KMS-11 (cell line): ENCODE data around the gene CLEC18C.
"Not testable (repeated sequence)": the region's sequence is repeated elsewhere in the genome, so short reads cannot be mapped to it uniquely, and the experiment has no call there.

Source experiments
- H2AFZ ChIP-seq: fragments of 200-600 bp; sonication (generic); 2 replicates; pipeline ENCODE4 v1.6.1; 2016; ENCODE audit warnings: antibody characterized with exemption, mixed run types, low read depth
- H3K27ac ChIP-seq: fragments of 200-600 bp; sonication (generic); 2 replicates; pipeline ENCODE4 v1.6.1; 2016; ENCODE audit warnings: mild to moderate bottlenecking, mixed run types
- H3K27me3 ChIP-seq: fragments of 200-600 bp; sonication (generic); 2 replicates; pipeline ENCODE4 v1.6.1; 2017; ENCODE audit warnings: mild to moderate bottlenecking, low read depth, mixed run types, moderate library complexity; ENCODE audit not compliant: insufficient read depth
- H3K36me3 ChIP-seq: fragments of 200-600 bp; sonication (generic); 2 replicates; pipeline ENCODE4 v1.6.1; 2017; ENCODE audit warnings: mild to moderate bottlenecking, mixed run types; ENCODE audit not compliant: insufficient read depth
- H3K4me1 ChIP-seq: fragments of 200-600 bp; sonication (generic); 2 replicates; pipeline ENCODE4 v1.6.1; 2016; ENCODE audit warnings: mild to moderate bottlenecking, low read depth, mixed run types; ENCODE audit not compliant: poor library complexity, severe bottlenecking
- H3K4me2 ChIP-seq: fragments of 200-600 bp; sonication (generic); 2 replicates; pipeline ENCODE4 v1.7.0; 2016; ENCODE audit warnings: mild to moderate bottlenecking, mixed run types
- H3K4me3 ChIP-seq: fragments of 200-600 bp; sonication (generic); IDR thresholded peaks from 2 replicates; pipeline ENCODE4 v1.6.1; 2017; ENCODE audit warnings: low read depth, low read length, mixed read lengths; ENCODE audit not compliant: insufficient read depth
- H3K79me2 ChIP-seq: fragments of 200-600 bp; sonication (generic); 2 replicates; pipeline ENCODE4 v1.6.1; 2016; ENCODE audit warnings: low read depth, mixed run types; ENCODE audit not compliant: insufficient read depth
- H3K9ac ChIP-seq: fragments of 200-600 bp; sonication (generic); 2 replicates; pipeline ENCODE4 v1.6.1; 2016; ENCODE audit warnings: mild to moderate bottlenecking, mixed run types
- H4K20me1 ChIP-seq: fragments of 200-600 bp; sonication (generic); 2 replicates; pipeline ENCODE4 v1.6.1; 2016; ENCODE audit warnings: mild to moderate bottlenecking, mixed run types; ENCODE audit not compliant: insufficient read depth

Gene CLEC18C

DNA sequence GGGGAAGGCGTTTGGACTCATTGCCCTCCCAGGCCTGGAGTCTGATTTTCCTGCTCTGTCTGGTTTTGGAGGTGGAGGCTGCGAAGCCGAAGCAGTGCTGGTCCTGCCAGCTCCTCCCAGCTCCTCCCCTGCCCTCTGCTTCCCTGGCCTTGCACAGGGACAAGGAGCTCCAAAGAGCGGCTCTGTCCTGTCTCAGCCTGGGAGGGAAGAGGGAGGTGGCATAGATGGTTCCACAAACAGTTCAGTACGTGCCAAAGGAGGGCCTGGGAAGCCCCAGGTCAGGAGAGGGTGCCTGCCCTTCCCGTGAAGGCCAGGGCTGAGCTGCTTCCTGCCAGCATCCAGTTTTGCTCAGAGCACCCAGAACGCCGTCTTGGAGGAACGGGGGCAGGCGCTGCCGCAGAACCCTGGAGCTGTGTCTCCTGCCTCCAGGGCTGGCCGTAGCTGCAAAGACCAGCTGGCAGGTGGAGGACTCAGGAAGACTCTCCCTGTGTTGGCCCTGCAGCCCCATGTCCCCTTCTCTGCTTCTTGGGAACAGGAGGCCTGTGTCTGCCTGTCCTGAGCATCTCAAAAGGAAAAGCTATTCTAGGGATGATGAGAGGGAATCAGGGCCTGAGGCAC is 23.2 kb downstream of the CLEC18C start:
- not testable (repeated sequence) for H3K27me3 ChIP-seq, H3K36me3 ChIP-seq, H3K27ac ChIP-seq, H2AFZ ChIP-seq, H4K20me1 ChIP-seq, H3K79me2 ChIP-seq, H3K9ac ChIP-seq, H3K4me1 ChIP-seq, H3K4me3 ChIP-seq, H3K4me2 ChIP-seq

DNA sequence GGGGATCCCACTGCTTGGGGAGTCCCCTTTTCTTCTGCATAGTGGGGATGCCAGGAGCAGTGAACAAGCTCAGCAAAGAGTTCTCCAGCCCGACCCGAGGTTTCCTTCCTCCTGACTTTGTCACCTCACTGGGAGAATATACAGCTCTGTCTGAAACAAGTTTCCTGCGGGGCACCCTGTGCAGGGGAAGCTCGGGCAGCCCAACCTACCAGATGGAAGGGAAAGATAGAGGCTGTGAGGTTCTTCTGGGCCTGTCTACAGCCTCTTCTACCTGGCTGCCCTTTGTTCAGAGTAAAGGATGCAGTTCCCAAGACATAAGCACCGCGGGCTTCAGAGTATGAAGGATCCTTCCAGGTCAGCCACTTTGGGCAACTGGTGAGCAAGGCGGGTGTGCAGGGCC is 24.0 kb downstream of the CLEC18C start:
- H4K20me1 ChIP-seq, H3K9ac ChIP-seq, H3K4me1 ChIP-seq, H3K27me3 ChIP-seq, H3K4me3 ChIP-seq, H3K4me2 ChIP-seq, H3K36me3 ChIP-seq, H3K27ac ChIP-seq, H2AFZ ChIP-seq, H3K79me2 ChIP-seq: not testable (repeated sequence)

DNA sequence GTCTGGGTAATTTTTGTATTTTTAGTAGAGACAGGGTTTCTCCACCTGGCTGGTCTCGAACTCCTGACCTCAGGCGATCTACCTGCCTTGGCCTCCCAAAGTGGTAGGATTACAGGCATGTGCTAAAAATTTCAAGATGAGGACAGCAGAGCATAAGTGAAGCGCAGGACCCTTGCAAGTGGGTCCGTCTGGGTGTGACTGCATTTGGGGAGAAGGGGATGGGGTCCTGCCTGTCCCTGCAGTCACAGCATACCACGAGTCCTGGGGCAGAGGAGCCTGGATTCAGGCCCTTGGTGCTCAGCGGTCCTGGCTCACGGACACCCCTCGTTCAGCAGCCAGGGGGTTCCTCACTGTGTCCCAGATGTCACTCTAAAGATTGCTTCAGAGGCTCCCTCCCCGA is 24.6 kb downstream of the CLEC18C start:
- not testable (repeated sequence) for H3K4me3 ChIP-seq, H3K4me1 ChIP-seq, H3K27ac ChIP-seq, H4K20me1 ChIP-seq, H2AFZ ChIP-seq, H3K36me3 ChIP-seq, H3K4me2 ChIP-seq, H3K27me3 ChIP-seq, H3K79me2 ChIP-seq, H3K9ac ChIP-seq

DNA sequence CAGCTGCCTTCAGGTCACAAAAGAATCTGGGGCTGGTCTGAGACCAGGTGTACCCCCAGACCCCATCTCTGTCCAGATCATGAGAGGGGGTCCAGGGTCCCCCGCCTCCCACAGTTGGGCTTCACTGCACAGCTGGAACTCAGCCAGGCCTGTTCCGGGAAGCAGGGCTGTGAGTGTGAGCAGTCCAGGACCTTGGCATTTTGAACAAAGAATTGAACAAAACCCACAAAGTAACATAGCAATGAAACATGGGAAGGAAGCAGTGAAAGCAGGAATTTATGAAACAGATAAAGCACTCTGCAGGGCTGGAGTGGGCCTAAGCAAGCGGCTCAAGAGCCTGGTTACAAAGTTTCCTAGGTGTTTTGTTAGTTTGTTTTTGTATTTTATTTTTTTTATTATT is 25.1 kb downstream of the CLEC18C start:
- H2AFZ ChIP-seq, H3K4me1 ChIP-seq, H3K4me2 ChIP-seq, H3K27ac ChIP-seq, H3K4me3 ChIP-seq, H3K36me3 ChIP-seq, H4K20me1 ChIP-seq, H3K9ac ChIP-seq, H3K27me3 ChIP-seq, H3K79me2 ChIP-seq: not testable (repeated sequence)

DNA sequence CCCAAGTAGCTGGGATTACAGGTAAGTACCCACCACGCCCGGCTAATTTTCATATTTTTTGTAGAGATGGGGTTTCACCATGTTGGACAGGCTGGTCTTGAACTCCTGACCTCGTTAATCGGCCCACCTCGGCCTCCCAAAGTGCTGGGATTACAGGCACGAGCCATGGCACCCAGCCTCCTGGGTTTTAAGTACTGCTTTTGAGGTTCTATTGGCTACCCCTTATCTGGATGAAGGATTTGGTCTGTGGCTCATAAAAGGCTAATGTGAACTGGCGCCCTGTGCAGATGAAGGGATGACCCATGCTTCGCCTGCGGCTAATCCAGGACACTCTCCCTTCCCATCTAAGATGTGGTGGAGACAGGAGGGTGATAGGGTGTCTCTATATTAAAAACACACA is 25.6 kb downstream of the CLEC18C start:
- not testable (repeated sequence) for H3K79me2 ChIP-seq, H2AFZ ChIP-seq, H3K27me3 ChIP-seq, H3K27ac ChIP-seq, H3K4me1 ChIP-seq, H4K20me1 ChIP-seq, H3K36me3 ChIP-seq, H3K4me2 ChIP-seq, H3K4me3 ChIP-seq, H3K9ac ChIP-seq

DNA sequence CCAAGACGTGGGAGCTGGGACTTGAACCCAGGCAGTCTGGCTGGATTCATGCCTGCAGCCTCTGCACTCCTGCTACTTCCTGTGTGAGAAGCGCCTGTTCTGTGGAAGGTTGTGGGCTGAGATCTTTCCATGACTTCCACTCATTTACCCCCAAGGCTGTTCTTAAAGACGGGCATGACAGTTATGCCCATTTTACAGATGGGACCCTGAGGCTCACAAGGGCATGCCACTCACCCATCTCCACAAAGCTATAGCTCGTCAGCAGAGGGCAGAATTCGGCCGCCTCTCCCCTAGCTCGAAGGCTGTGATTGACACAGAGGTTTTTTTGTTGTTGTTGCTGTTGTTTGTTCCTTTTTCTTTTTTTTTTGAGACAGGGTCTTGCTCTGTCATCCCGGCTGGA is 26.5 kb downstream of the CLEC18C start:
- H3K4me2 ChIP-seq, H4K20me1 ChIP-seq, H3K27ac ChIP-seq, H3K27me3 ChIP-seq, H3K4me1 ChIP-seq, H3K4me3 ChIP-seq, H3K9ac ChIP-seq, H3K79me2 ChIP-seq, H3K36me3 ChIP-seq, H2AFZ ChIP-seq: not testable (repeated sequence)

DNA sequence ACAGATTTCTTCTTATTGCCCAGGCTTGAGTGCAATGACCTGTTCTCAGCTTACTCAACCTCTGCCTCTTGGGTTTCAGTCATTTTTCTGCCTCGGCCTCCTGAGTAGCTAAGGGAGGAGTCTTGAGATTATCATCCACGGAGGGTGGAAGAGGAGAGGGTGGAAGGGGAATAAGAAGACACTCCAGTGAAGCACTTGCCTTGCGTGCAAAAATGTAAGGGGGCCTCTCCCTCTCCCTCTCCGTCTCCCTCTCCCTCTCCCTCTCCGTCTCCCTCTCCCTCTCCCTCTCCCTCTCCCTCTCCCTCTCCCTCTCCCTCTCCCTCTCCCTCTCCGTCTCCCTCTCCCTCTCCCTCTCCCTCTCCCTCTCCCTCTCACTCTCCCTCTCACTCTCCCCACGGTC is 29.9 kb downstream of the CLEC18C start:
- not testable (repeated sequence) for H2AFZ ChIP-seq, H3K4me2 ChIP-seq, H3K79me2 ChIP-seq, H3K27me3 ChIP-seq, H4K20me1 ChIP-seq, H3K36me3 ChIP-seq, H3K4me1 ChIP-seq, H3K9ac ChIP-seq, H3K27ac ChIP-seq, H3K4me3 ChIP-seq

DNA sequence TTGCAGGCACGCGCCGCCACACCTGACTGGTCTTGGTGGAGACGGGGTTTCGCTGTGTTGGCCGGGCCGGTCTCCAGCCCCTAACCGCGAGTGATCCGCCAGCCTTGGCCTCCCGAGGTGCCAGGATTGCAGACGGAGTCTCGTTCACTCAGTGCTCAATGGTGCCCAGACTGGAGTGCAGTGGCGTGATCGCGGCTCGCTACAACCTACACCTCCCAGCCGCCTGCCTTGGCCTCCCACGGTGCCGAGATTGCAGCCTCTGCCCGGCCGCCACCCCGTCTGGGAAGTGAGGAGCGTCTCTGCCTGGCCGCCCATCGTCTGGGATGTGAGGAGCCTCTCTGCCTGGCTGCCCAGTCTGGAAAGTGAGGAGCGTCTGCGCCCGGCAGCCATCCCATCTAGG is 30.4 kb downstream of the CLEC18C start:
- not testable (repeated sequence) for H3K27ac ChIP-seq, H2AFZ ChIP-seq, H3K36me3 ChIP-seq, H3K4me3 ChIP-seq, H3K27me3 ChIP-seq, H3K4me1 ChIP-seq, H3K79me2 ChIP-seq, H3K9ac ChIP-seq, H3K4me2 ChIP-seq, H4K20me1 ChIP-seq

DNA sequence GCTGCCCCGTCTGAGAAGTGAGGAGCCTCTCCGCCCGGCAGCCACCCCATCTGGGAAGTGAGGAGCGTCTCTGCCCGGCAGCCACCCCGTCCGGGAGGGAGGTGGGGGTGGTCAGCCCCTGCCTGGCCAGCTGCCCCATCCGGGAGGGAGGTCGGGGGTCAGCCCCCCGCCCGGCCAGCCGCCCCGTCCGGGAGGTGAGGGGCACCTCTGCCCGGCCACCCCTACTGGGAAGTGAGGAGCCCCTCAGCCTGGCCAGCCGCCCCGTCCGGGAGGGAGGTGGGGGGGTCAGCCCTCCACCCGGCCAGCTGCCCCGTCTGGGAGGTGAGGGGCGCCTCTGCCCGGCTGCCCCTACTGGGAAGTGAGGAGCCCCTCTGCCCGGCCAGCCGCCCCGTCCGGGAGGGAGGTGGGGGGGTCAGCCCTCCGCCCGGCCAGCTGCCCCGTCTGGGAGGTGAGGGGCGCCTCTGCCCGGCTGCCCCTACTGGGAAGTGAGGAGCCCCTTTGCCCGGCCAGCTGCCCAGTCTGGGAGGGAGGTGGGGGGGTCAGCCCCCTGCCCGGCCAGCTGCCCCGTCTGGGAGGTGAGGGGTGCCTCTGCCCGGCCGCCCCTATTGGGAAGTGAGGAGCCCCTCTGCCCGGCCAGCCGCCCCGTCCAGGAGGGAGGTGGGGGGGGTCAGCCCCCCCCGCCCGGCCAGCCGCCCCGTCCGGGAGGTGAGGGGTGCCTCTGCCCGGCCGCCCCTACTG is 31.2 kb downstream of the CLEC18C start:
- H2AFZ ChIP-seq, H3K79me2 ChIP-seq, H3K27me3 ChIP-seq, H3K9ac ChIP-seq, H3K36me3 ChIP-seq, H3K4me3 ChIP-seq, H3K4me1 ChIP-seq, H3K4me2 ChIP-seq, H4K20me1 ChIP-seq, H3K27ac ChIP-seq: not testable (repeated sequence)

DNA sequence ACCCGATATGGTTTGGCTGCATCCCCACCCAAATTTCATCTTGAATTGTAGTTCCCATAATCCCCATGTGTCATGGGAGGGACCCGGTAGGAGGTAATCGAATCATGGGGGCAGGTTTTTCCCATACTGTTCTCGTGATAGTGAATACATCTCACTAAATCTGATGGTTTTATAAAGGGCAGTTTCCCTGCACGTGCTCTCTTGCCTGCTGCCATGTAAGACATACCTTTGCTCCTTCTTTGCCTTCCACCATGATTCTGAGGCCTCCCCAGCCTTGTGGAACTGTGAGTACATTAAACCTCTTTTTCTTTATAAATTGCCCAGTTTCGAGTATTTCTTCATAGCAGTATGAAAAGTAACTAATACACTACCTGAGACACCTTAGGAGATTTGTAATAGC is 32.8 kb downstream of the CLEC18C start:
- not testable (repeated sequence) for H3K27me3 ChIP-seq, H3K4me3 ChIP-seq, H4K20me1 ChIP-seq, H3K9ac ChIP-seq, H2AFZ ChIP-seq, H3K79me2 ChIP-seq, H3K4me2 ChIP-seq, H3K4me1 ChIP-seq, H3K36me3 ChIP-seq, H3K27ac ChIP-seq
